K562 (cell line): ENCODE results near the gene PITX1. TPM values are rescaled to one million over a fixed set of nuclear protein-coding genes. Genes with fewer than 3 reads are reported as not detected.

Source experiments
- ATAC-seq: fragments of 200-7000 bp; cut with Tn5 transposase; 3 replicates; pipeline ENCODE4 v1.9.1; 2020; ENCODE audit warnings: moderate library complexity
- BruUV-seq: library from RNA; stranded (reverse); fragments of 400-500 nt; replicated peaks from 2 replicates; lab custom pipeline; 2021; lab: Mats Ljungman, UMichigan
- CTCF ChIA-PET: fragments of 300-600 bp; formaldehyde crosslinking; extraction: SDS; loops from one replicate; lab custom pipeline; 2021; ENCODE audit warnings: low intra/inter-chr PET ratio; lab: Yijun Ruan, JAX
- POLR2A ChIA-PET: fragments of 300-600, 350-650 bp; sonication (Branson Sonifier 250); formaldehyde crosslinking; extraction: SDS; loops from one replicate; lab custom pipeline; 2021; ENCODE audit warnings: antibody characterized with exemption, inconsistent platforms; lab: Yijun Ruan, JAX
- DNase-seq, 4 experiments: peaks; one replicate each; pipeline versions ENCODE4 v3.0.0 to v3.0.0-alpha.2; 2011 to 2018; ENCODE audit warnings: low spot score in 3 of 4, mixed read lengths in 3 of 4; ENCODE audit errors: extremely low read depth in 1 of 4
- FAIRE-seq: peaks from 2 replicates; lab custom pipeline; 2011; peaks lifted over from hg19 to GRCh38; lab: Jason Lieb, UNC
- H2AFZ ChIP-seq: 2 replicates; pipeline ENCODE4 v1.6.0; 2011; ENCODE audit warnings: low read depth, low read length, control low read depth, inconsistent platforms
- H3K27ac ChIP-seq: fragments of 200-600 bp; 3 replicates; pipeline ENCODE4 v1.8.0; 2011; ENCODE audit warnings: low read depth, mild to moderate bottlenecking, control low read depth, inconsistent platforms, low read length, moderate library complexity, mixed read lengths; ENCODE audit errors: extremely low read depth
- H3K27me3 ChIP-seq, 2 experiments: fragments of 300-600 bp in 1 of 2; 2 replicates in 1 of 2; 3 replicates in 1 of 2; pipeline versions ENCODE4 v1.6.0 to v1.8.0; 2011; ENCODE audit warnings: inconsistent platforms in 2 of 2, low read length in 2 of 2, mild to moderate bottlenecking in 1 of 2, mixed read lengths in 1 of 2, moderate library complexity in 1 of 2; ENCODE audit not compliant: control insufficient read depth in 2 of 2, insufficient read depth in 2 of 2
- H3K36me3 ChIP-seq: fragments of 300-600 bp; 3 replicates; pipeline ENCODE4 v1.8.0; 2011; ENCODE audit warnings: mild to moderate bottlenecking, low read length, inconsistent platforms; ENCODE audit not compliant: control insufficient read depth, insufficient read depth
- H3K4me1 ChIP-seq, 2 experiments: fragments of 200-600 bp in 1 of 2; replicated peaks in 1 of 2; 2 replicates in 1 of 2; 3 replicates in 1 of 2; pipeline versions ENCODE4 v1.5.1 to v1.8.0; 2011; ENCODE audit warnings: inconsistent platforms in 2 of 2, low read length in 2 of 2, mild to moderate bottlenecking in 1 of 2, mixed read lengths in 1 of 2, moderate library complexity in 1 of 2; ENCODE audit not compliant: control insufficient read depth in 2 of 2, insufficient read depth in 2 of 2
- H3K4me2 ChIP-seq: 2 replicates; pipeline ENCODE4 v1.6.1; 2011; ENCODE audit warnings: low read length, control low read depth, inconsistent platforms, mixed read lengths; ENCODE audit not compliant: insufficient read depth
- H3K4me3 ChIP-seq: fragments of 200-600 bp; sonication (generic), shearing (Covaris generic); 2 replicates; pipeline ENCODE4 v1.5.1; 2016; ENCODE audit warnings: control low read depth, inconsistent platforms
- H3K79me2 ChIP-seq: fragments of 200-600 bp; 3 replicates; pipeline ENCODE4 v1.8.0; 2011; ENCODE audit warnings: low read length, inconsistent platforms; ENCODE audit not compliant: control insufficient read depth, insufficient read depth
- H3K9ac ChIP-seq, 2 experiments: 2 replicates each; pipeline versions ENCODE4 v1.6.0 to v1.6.1; 2011; ENCODE audit warnings: low read depth in 2 of 2, low read length in 2 of 2, control low read depth in 1 of 2, inconsistent platforms in 1 of 2, mild to moderate bottlenecking in 1 of 2, mixed read lengths in 1 of 2; ENCODE audit not compliant: insufficient read depth in 1 of 2
- H3K9me1 ChIP-seq: one replicate; pipeline ENCODE4 v1.6.0; 2011; ENCODE audit warnings: inconsistent platforms, mild to moderate bottlenecking, low read length, moderate library complexity; ENCODE audit not compliant: control insufficient read depth, insufficient read depth
- H3K9me3 ChIP-seq: replicated peaks from 2 replicates; pipeline ENCODE4 v1.5.1; 2011; ENCODE audit warnings: low read depth, low read length, inconsistent platforms; ENCODE audit not compliant: control insufficient read depth, insufficient read depth
- H4K20me1 ChIP-seq: replicated peaks from 2 replicates; pipeline ENCODE4 v1.6.1; 2011; ENCODE audit warnings: low read length, inconsistent platforms, mixed read lengths; ENCODE audit not compliant: control insufficient read depth, insufficient read depth
- CBX8 ChIP-seq: fragments of 200-600 bp; sonication (generic); IDR thresholded peaks from 2 replicates; pipeline ENCODE4 v1.6.1; 2012; ENCODE audit warnings: borderline replicate concordance, mixed run types, low read depth, mild to moderate bottlenecking, moderate library complexity, mixed read lengths, low read length, control low read depth, inconsistent platforms; ENCODE audit not compliant: poor library complexity, severe bottlenecking; ENCODE audit errors: extremely low read depth
- CCAR2 ChIP-seq: fragments of 200-400 bp; formaldehyde crosslinking; IDR thresholded peaks from 2 replicates; pipeline ENCODE4 v1.6.1; 2017; ENCODE audit warnings: mild to moderate bottlenecking, low read depth, low read length
- HIVEP1 ChIP-seq: fragments of 250-450 bp; sonication (Bioruptor Pico); IDR thresholded peaks from 2 replicates; pipeline ENCODE4 v1.4.0; 2020; ENCODE audit warnings: mild to moderate bottlenecking
- KDM1A ChIP-seq, 2 experiments: fragments of 450-650 bp; IDR thresholded peaks; 2 replicates each; pipeline ENCODE4 v1.6.1; 2016; ENCODE audit warnings: mild to moderate bottlenecking in 2 of 2
- MAFF ChIP-seq: IDR thresholded peaks from 2 replicates; pipeline ENCODE4 v1.6.1; 2012; ENCODE audit warnings: low read length, improper control_type of control experiment
- MCM5 ChIP-seq: fragments of 450-650 bp; IDR thresholded peaks from 2 replicates; pipeline ENCODE4 v1.6.1; 2016; ENCODE audit warnings: low read depth
- MECOM ChIP-seq: fragments of 250-450 bp; sonication (Bioruptor Pico); IDR thresholded peaks from 2 replicates; pipeline ENCODE4 v1.8.0; 2022; ENCODE audit warnings: inconsistent platforms
- MEF2D ChIP-seq: conservative IDR thresholded peaks from 2 replicates; pipeline ENCODE4 v1.6.1; 2016; ENCODE audit warnings: low read depth, missing genetic modification characterization, missing compliant biosample characterization
- SMARCB1 ChIP-seq: IDR thresholded peaks from 2 replicates; pipeline ENCODE4 v1.6.1; 2011; ENCODE audit warnings: improper control_type of control experiment, low read depth; ENCODE audit not compliant: insufficient read length
- SREBF2 ChIP-seq: sonication (generic); formaldehyde crosslinking; IDR thresholded peaks from 2 replicates; pipeline ENCODE4 v1.4.0; 2020; ENCODE audit warnings: mild to moderate bottlenecking, missing genetic modification reagents
- SUPT5H ChIP-seq: fragments of 450-650 bp; IDR thresholded peaks from 2 replicates; pipeline ENCODE4 v1.6.1; 2016
- ZMIZ1 ChIP-seq, 2 experiments: fragments of 150-350 bp in 1 of 2; IDR thresholded peaks; 2 replicates each; pipeline ENCODE4 v1.6.1; 2012 to 2016; ENCODE audit warnings: low read depth in 2 of 2, low read length in 2 of 2, mild to moderate bottlenecking in 1 of 2, moderate library complexity in 1 of 2
- ZNF436 ChIP-seq: fragments of 250-450, 450-650 bp; sonication (Bioruptor Pico); formaldehyde crosslinking; IDR thresholded peaks from 2 replicates; pipeline ENCODE4 v1.7.0; 2020; ENCODE audit warnings: mild to moderate bottlenecking
- ZNF75A ChIP-seq: fragments of 450-650 bp; formaldehyde crosslinking; IDR thresholded peaks from 2 replicates; pipeline ENCODE4 v1.4.0; 2020; ENCODE audit warnings: mild to moderate bottlenecking
- WGBS: fragments of 100-300 bp; shearing (Covaris generic); methylation state at CpG from one replicate; pipeline ENCODE4 v1.1.6; 2016; ENCODE audit warnings: low coverage, mixed read lengths; ENCODE audit not compliant: insufficient coverage; ENCODE audit errors: missing lambda C conversion rate; 5-methylcytosine and 5-hydroxymethylcytosine counted together
- in situ Hi-C: fragments of 300-500 bp; cut with MboI; formaldehyde crosslinking; loops from 4 replicates; pipeline ENCODE4 v1.15.0; 2018; ENCODE audit warnings: inconsistent platforms, mixed read lengths
- intact Hi-C: fragments of 100-400 bp; cut with micrococcal nuclease; formaldehyde crosslinking; loops from 2 replicates; pipeline ENCODE4 v1.14.2; 2022
- polyA plus RNA-seq, 8 experiments: library from polyadenylated mRNA; depleted of rRNA in 4 of 8; stranded (reverse) in 5 of 8; unstranded in 3 of 8; fragments of >200 nt; fragmentation: Nextera tagmentation in 2 of 8; fragmentation: Illumina TruSeq in 1 of 8; extraction: Ambion mirVana in 2 of 8; extraction: Trizol in 1 of 8; gene quantifications; 2 replicates each; pipeline versions ENCODE4 v1.2.1 to v1.2.3, GENCODE V29; 2011 to 2014; ENCODE audit warnings: inconsistent platforms in 1 of 8, missing spikeins in 1 of 8
- total RNA-seq, 7 experiments: library from RNA; depleted of rRNA in 6 of 7; stranded (reverse); fragments of >200 nt in 6 of 7; fragmentation: Illumina TruSeq in 2 of 7; extraction: Trizol in 2 of 7; gene quantifications; 2 replicates each; pipeline versions ENCODE4 v1.2.1 to v1.2.3, GENCODE V29; 2011 to 2021; ENCODE audit warnings: low replicate concordance in 1 of 7

Gene PITX1
- total and polyA plus RNA-seq, 9 of the 15 experiments (the other 6 are each of a cell fraction or from before 2014, with no cell fraction given) = 0.13 to 88.2 (median 24.9) TPM

- no peaks in the 10 kb centered on the region for H3K79me2 ChIP-seq
- intact Hi-C loops = no loop called here
- CTCF ChIA-PET = interaction anchor here (0.7 kb wide), 1 partner anchor 108 kb away, joined by 3 read pairs; no protein-coding TSS in a partner anchor
- no peak for FAIRE-seq
- peak overlapping the region in 1 of 2 experiments; percentile 38; a peak in 1 of 4 replicates for H3K9ac ChIP-seq
- no peak overlapping the region for H3K27ac ChIP-seq
- in situ Hi-C loops = no loop called here
- TF ChIP-seq ZMIZ1 (IDR thresholded peaks at IDR 0.05; ENCODE audit: low read depth in 2 of 2, low read length in 2 of 2) (no peak), SUPT5H (no peak), MECOM (CRISPR knock-in tag) (no peak), ZNF436 (CRISPR knock-in tag) (no peak), KDM1A (IDR thresholded peaks at IDR 0.05) (no peak), MAFF (no peak), HIVEP1 (no peak), SMARCB1 (no peak), CCAR2 (no peak), MCM5 (no peak), ZNF75A (no peak), MEF2D (tag) (no peak), CBX8 (no peak), SREBF2 (no peak)
- TF ChIP-seq, all 486 proteins: peak for 0
- Histone ChIP-seq H3K36me3 (no peaks in the 10 kb centered on the region), H3K9me3 (no peaks in the 10 kb centered on the region), H2AFZ (no peak overlapping the region), H4K20me1 (0 out of 2 replicates have a peak, but pooled peaks cover 5% of the 10 kb centered on the region), H3K4me2 (no peak overlapping the region), H3K27me3 (no peaks in the 10 kb centered on the region), H3K4me1 (peaks cover 26 to 34% of the 10 kb centered on the region in 2 experiments; a peak in 4 of 5 replicates), H3K9me1 (no peaks in the 10 kb centered on the region), H3K4me3 (no peak overlapping the region)
- ATAC-seq (no peak), DNase-seq (no peak)
- 30% methylated on average over 1 of the region's 1 CpG for WGBS
- BruUV-seq = no TSS peak
- POLR2A ChIA-PET = interaction anchor here (0.7 kb wide), 1 partner anchor 16 kb away, joined by 3 read pairs; no protein-coding TSS in a partner anchor
Measured at GRCh38 chr5:135048930-135049329, 14.9 kb upstream of the PITX1 start.
